Activated B cell treated with CpG ODN at 0.5 μM for 24 hours (primary cell): ENCODE measurements around the gene ATP5F1C. TPM values are rescaled to one million over a fixed set of nuclear protein-coding genes. Genes with fewer than 3 reads are reported as not detected.
"Not testable (repeated sequence)": the region's sequence is repeated elsewhere in the genome, so short reads cannot be mapped to it uniquely, and the experiment has no call there.

Experiments
- ATAC-seq: fragments of 200-7000 bp; cut with Tn5 transposase; one replicate; pipeline ENCODE4 v1.10.0; 2021; ENCODE audit warnings: low read depth, mild to moderate bottlenecking, moderate library complexity
- CTCF ChIA-PET: fragments of 350-600 bp; sonication (Branson Sonifier 250); formaldehyde crosslinking; loops from one replicate; lab custom pipeline; 2021; ENCODE audit warnings: antibody characterized with exemption; lab: Charles Lee
- POLR2A ChIA-PET: fragments of 350-600 bp; sonication (Branson Sonifier 250); formaldehyde crosslinking; loops from one replicate; lab custom pipeline; 2021; ENCODE audit warnings: antibody characterized with exemption; lab: Charles Lee
- DNase-seq: peaks from one replicate; pipeline ENCODE4 v3.0.0; 2022
- H3K27ac Mint-ChIP-seq: one replicate; pipeline ENCODE4 v1.8.0; 2020; ENCODE audit warnings: mixed read lengths
- H3K27me3 Mint-ChIP-seq: one replicate; pipeline ENCODE4 v1.8.0; 2021; ENCODE audit warnings: mixed read lengths
- H3K36me3 Mint-ChIP-seq: one replicate; pipeline ENCODE4 v1.8.0; 2021; ENCODE audit warnings: low read depth, mixed read lengths
- H3K4me1 Mint-ChIP-seq: one replicate; pipeline ENCODE4 v1.8.0; 2021; ENCODE audit warnings: mixed read lengths
- H3K4me3 Mint-ChIP-seq: one replicate; pipeline ENCODE4 v1.8.0; 2020; ENCODE audit warnings: mild to moderate bottlenecking, mixed read lengths
- H3K9me3 Mint-ChIP-seq: one replicate; pipeline ENCODE4 v1.8.0; 2020; ENCODE audit warnings: mixed read lengths
- CTCF ChIP-seq: fragments of 200-600 bp; IDR thresholded peaks from one replicate; pipeline ENCODE4 v1.8.0; 2022; ENCODE audit warnings: antibody characterized with exemption, mild to moderate bottlenecking
- intact Hi-C: fragments of 100-400 bp; cut with micrococcal nuclease; formaldehyde crosslinking; loops from one replicate; pipeline ENCODE4 v1.15.1; 2024
- total RNA-seq: library from RNA; stranded (reverse); gene quantifications from 2 replicates; pipeline ENCODE4 v1.2.3, GENCODE V29; 2022

The ATP5F1C gene
- total RNA-seq, 1 donor from 2014 or later, result 182 TPM

- intact Hi-C loops, result no loop called here
- Mint-ChIP-seq H3K4me3 (no peak overlapping the region), H3K9me3 (no peaks in the 10 kb centered on the region), H3K36me3 (peaks cover 72% of the 10 kb centered on the region), H3K27me3 (no peaks in the 10 kb centered on the region), H3K27ac (no peak overlapping the region), H3K4me1 (no peaks in the 10 kb centered on the region)
- ATAC-seq (no peak), DNase-seq (no peak)
- no peak for TF ChIP-seq CTCF
- POLR2A ChIA-PET, result no interaction called here
- CTCF ChIA-PET, result no interaction called here
These were observed 20.8 kb upstream of the ATP5F1C start for GRCh38 chr10:7767209-7767608.

- DNase-seq, result no peak
- ChIA-PET CTCF (no interaction called here), POLR2A (no interaction called here)
- no peak for TF ChIP-seq CTCF
- Mint-ChIP-seq H3K4me1 (peaks cover under 1% of the 10 kb centered on the region), H3K36me3 (peaks cover 70% of the 10 kb centered on the region), H3K27me3 (no peaks in the 10 kb centered on the region), H3K27ac (no peak overlapping the region), H3K4me3 (no peak overlapping the region), H3K9me3 (no peaks in the 10 kb centered on the region)
- intact Hi-C loops, result no loop called here
- ATAC-seq, result no peak
These were observed 19.6 kb upstream of the ATP5F1C start for GRCh38 chr10:7768417-7768816.

- Mint-ChIP-seq H3K36me3 (peaks cover 73% of the 10 kb centered on the region), H3K27ac (no peak overlapping the region), H3K4me3 (no peak overlapping the region), H3K27me3 (no peaks in the 10 kb centered on the region), H3K9me3 (no peaks in the 10 kb centered on the region), H3K4me1 (peaks cover 11% of the 10 kb centered on the region)
- TF ChIP-seq CTCF, result no peak
- intact Hi-C loops, result no loop called here
- DNase-seq, result no peak
- CTCF ChIA-PET, result no interaction called here
- POLR2A ChIA-PET, result no interaction called here
- ATAC-seq, result no peak
These were observed 13.9 kb upstream of the ATP5F1C start for GRCh38 chr10:7773845-7774801.

- H3K4me1 Mint-ChIP-seq, result peaks cover 12% of the 10 kb centered on the region
- ATAC-seq (no peak), DNase-seq (no peak)
- ChIA-PET POLR2A (interaction anchor here (0.6 to 1.1 kb wide), 3 partner anchors 11 to 68 kb away, joined by 3 read pairs; partner anchors contain the start of genes ATP5F1C and KIN), CTCF (no interaction called here)
- H3K27ac Mint-ChIP-seq, result no peak overlapping the region
- H3K27me3 Mint-ChIP-seq, result no peaks in the 10 kb centered on the region
- H3K9me3 Mint-ChIP-seq, result no peaks in the 10 kb centered on the region
- no peak for TF ChIP-seq CTCF
- H3K36me3 Mint-ChIP-seq, result peaks cover 75% of the 10 kb centered on the region
- no peak overlapping the region for H3K4me3 Mint-ChIP-seq
- intact Hi-C loops, result no loop called here
These were observed 11.2 kb upstream of the ATP5F1C start for GRCh38 chr10:7776777-7777176.

- H3K4me3 Mint-ChIP-seq, DNase-seq, ATAC-seq, H3K27ac Mint-ChIP-seq, H3K9me3 Mint-ChIP-seq, H3K27me3 Mint-ChIP-seq, CTCF ChIA-PET: not testable (repeated sequence)
- H3K36me3 Mint-ChIP-seq, result peaks cover 56% of the 10 kb centered on the region
- intact Hi-C loops, result loop anchor here (10.0 kb wide), 3 partner anchors 273 to 1807 kb away; partner anchors contain the start of genes GATA3, IL15RA and SFMBT2
- peaks cover 14% of the 10 kb centered on the region for H3K4me1 Mint-ChIP-seq
- POLR2A ChIA-PET, result interaction anchor here (0.7 kb wide), 1 partner anchor 190 kb away, joined by 3 read pairs; no protein-coding TSS in a partner anchor
These were observed 5.8 kb upstream of the ATP5F1C start for GRCh38 chr10:7782194-7782593.
